ENCODE results near the gene COQ4. TPM values are rescaled to one million over a fixed set of nuclear protein-coding genes. Genes with fewer than 3 reads are reported as not detected.

The COQ4 gene
- total and polyA plus RNA-seq, 2 of the 8 experiments (the other 6 are each of a cell fraction or from before 2014, with no cell fraction given) = 32.3 to 58.8 TPM

GRCh38 chr9:128286440-128286839 is 36.2 kb upstream of the COQ4 start:
- H3K79me2 ChIP-seq (ENCODE audit: control insufficient read depth in 1 of 2, insufficient read depth in 2 of 2, low read length in 2 of 2) = no peaks in the 10 kb centered on the region
- FAIRE-seq (no peak), DNase-seq (ENCODE audit: low read depth in 1 of 2, low spot score in 2 of 2) (no peak)
- H3K4ac ChIP-seq (replicated peaks; ENCODE audit: insufficient read length, low read depth, low read length) = no peak overlapping the region
- no peak overlapping the region for H2AK5ac ChIP-seq (ENCODE audit: low read depth, low read length)
- H3K56ac ChIP-seq (replicated peaks; ENCODE audit: insufficient read length, low read depth, low read length) = no peak overlapping the region
- no peaks in the 10 kb centered on the region for H3K9me3 ChIP-seq (ENCODE audit: insufficient read depth in 2 of 2, low read depth in 1 of 2, low read length in 1 of 2)
- H2BK15ac ChIP-seq (ENCODE audit: low read length) = no peak overlapping the region
- no peak overlapping the region for H3K18ac ChIP-seq (ENCODE audit: extremely low read depth, low read length)
- H2BK5ac ChIP-seq (ENCODE audit: low read depth, low read length) = no peak overlapping the region
- H3K27me3 ChIP-seq (replicated peaks in 1 of 4; ENCODE audit: control insufficient read depth in 3 of 4, extremely low read depth in 1 of 4, insufficient read depth in 3 of 4, low read length in 3 of 4) = no peaks in the 10 kb centered on the region
- no peak overlapping the region for H4K91ac ChIP-seq (replicated peaks; ENCODE audit: insufficient read length, low read length)
- H3K9ac ChIP-seq (replicated peaks in 1 of 4; ENCODE audit: extremely low read depth in 1 of 4, low read depth in 3 of 4, low read length in 3 of 4) = no peak overlapping the region
- 90% methylated on average over 6 of the region's 6 CpGs; no CpG with 5 or more reads in 1 of the 2 experiments for WGBS, 2 experiments (ENCODE audit: extremely low coverage in 1 of 2, insufficient coverage in 1 of 2, insufficient read length in 1 of 2, insufficient replicate concordance in 2 of 2, low coverage in 1 of 2, low lambda C conversion rate in 2 of 2, missing lambda C conversion rate in 1 of 2)
- H4K20me1 ChIP-seq (replicated peaks in 1 of 2; ENCODE audit: control insufficient read depth in 1 of 2, insufficient read depth in 2 of 2, low read length in 2 of 2) = peaks cover 0 to 1% of the 10 kb centered on the region in 2 experiments
- no peak overlapping the region for H2BK20ac ChIP-seq (ENCODE audit: low read length)
- H3K27ac ChIP-seq (ENCODE audit: low read depth, low read length) = no peak overlapping the region
- ChIA-PET POLR2A (ENCODE audit: partially characterized antibody) (interaction anchor here (1.2 to 1.8 kb wide), 4 partner anchors 9 to 17 kb away, joined by 3 to 6 read pairs (median 6); partner anchors contain the start of genes GOLGA2 and SWI5), CTCF (ENCODE audit: partially characterized antibody) (interaction anchor here (0.5 to 2.3 kb wide), 7 partner anchors 9 to 747 kb away, joined by 3 to 19 read pairs (median 3); no protein-coding TSS in a partner anchor)
- H2BK120ac ChIP-seq (replicated peaks; ENCODE audit: low read depth, low read length) = no peak overlapping the region
- no peaks in the 10 kb centered on the region for H3K23me2 ChIP-seq (ENCODE audit: low read depth, low read length)
- H3K4me3 ChIP-seq (ENCODE audit: extremely low read depth in 1 of 4, insufficient read depth in 2 of 4, low read depth in 3 of 4, low read length in 4 of 4) = no peak overlapping the region
- H4K5ac ChIP-seq (ENCODE audit: insufficient read length, low read depth, low read length) = no peak overlapping the region
- no peak overlapping the region for H3K14ac ChIP-seq (ENCODE audit: insufficient read length)
- H4K8ac ChIP-seq (ENCODE audit: extremely low read depth, insufficient read depth, low read length) = no peak overlapping the region
- H3K23ac ChIP-seq (ENCODE audit: insufficient read length) = no peak overlapping the region
- no peak overlapping the region for H3K4me2 ChIP-seq (ENCODE audit: insufficient read depth in 1 of 2, low read depth in 2 of 2, low read length in 2 of 2)
- no peak overlapping the region for H2BK12ac ChIP-seq (ENCODE audit: low read depth, low read length)
- H3K79me1 ChIP-seq (ENCODE audit: low read depth, low read length) = no peaks in the 10 kb centered on the region
- no peaks in the 10 kb centered on the region for H3K4me1 ChIP-seq (replicated peaks in 1 of 4; ENCODE audit: control insufficient read depth in 3 of 4, insufficient read depth in 4 of 4, low read length in 3 of 4)
- H3K36me3 ChIP-seq (ENCODE audit: control insufficient read depth in 2 of 4, insufficient read depth in 4 of 4, low read length in 3 of 4) = peaks cover 0 to 12% (median 4%) of the 10 kb centered on the region in 4 experiments; a peak in 5 of 8 replicates
- no peak overlapping the region for H2AFZ ChIP-seq (ENCODE audit: low read length)
- TF ChIP-seq SIN3A (conservative IDR thresholded peaks at IDR 0.05 in 1 of 2, IDR thresholded peaks at IDR 0.05 in 1 of 2; ENCODE audit: low read depth in 1 of 2, low read length in 2 of 2) = no peak
- TF ChIP-seq CHD2 (IDR thresholded peaks at IDR 0.05; ENCODE audit: low read length) = no peak
- TF ChIP-seq EGR1 (IDR thresholded peaks at IDR 0.05; ENCODE audit: borderline replicate concordance, low read depth, low read length) = no peak
- TF ChIP-seq SP2 (IDR thresholded peaks at IDR 0.05; ENCODE audit: low read length) = no peak
- no peak for TF ChIP-seq TBP (IDR thresholded peaks at IDR 0.05; ENCODE audit: low read depth, low read length)
- no peak for TF ChIP-seq ASH2L (IDR thresholded peaks at IDR 0.05; ENCODE audit: low read length)
- no peak for TF ChIP-seq MAX (IDR thresholded peaks at IDR 0.05)
- TF ChIP-seq TAF1 (IDR thresholded peaks at IDR 0.05; ENCODE audit: low read depth, low read length) = no peak
- no peak for TF ChIP-seq CBX5 (IDR thresholded peaks at IDR 0.05; ENCODE audit: low read depth, low read length)
- no peak for TF ChIP-seq RAD21 (IDR thresholded peaks at IDR 0.05 in 1 of 2, conservative IDR thresholded peaks at IDR 0.05 in 1 of 2; ENCODE audit: low read depth in 2 of 2, low read length in 2 of 2)
- TF ChIP-seq MAFK (IDR thresholded peaks at IDR 0.05; ENCODE audit: low read depth, low read length) = no peak
- no peak for TF ChIP-seq KDM1A (IDR thresholded peaks at IDR 0.05; ENCODE audit: borderline replicate concordance, low read length)
- TF ChIP-seq CBX8 (IDR thresholded peaks at IDR 0.05; ENCODE audit: borderline replicate concordance, low read depth, low read length) = no peak
